ENCODE data around the gene CYB561D1. TPM values are rescaled to one million over a fixed set of nuclear protein-coding genes. Genes with fewer than 3 reads are reported as not detected.

CYB561D1 gene
- total RNA-seq, 1 donor from 2014 or later: 11.1 TPM

DNA sequence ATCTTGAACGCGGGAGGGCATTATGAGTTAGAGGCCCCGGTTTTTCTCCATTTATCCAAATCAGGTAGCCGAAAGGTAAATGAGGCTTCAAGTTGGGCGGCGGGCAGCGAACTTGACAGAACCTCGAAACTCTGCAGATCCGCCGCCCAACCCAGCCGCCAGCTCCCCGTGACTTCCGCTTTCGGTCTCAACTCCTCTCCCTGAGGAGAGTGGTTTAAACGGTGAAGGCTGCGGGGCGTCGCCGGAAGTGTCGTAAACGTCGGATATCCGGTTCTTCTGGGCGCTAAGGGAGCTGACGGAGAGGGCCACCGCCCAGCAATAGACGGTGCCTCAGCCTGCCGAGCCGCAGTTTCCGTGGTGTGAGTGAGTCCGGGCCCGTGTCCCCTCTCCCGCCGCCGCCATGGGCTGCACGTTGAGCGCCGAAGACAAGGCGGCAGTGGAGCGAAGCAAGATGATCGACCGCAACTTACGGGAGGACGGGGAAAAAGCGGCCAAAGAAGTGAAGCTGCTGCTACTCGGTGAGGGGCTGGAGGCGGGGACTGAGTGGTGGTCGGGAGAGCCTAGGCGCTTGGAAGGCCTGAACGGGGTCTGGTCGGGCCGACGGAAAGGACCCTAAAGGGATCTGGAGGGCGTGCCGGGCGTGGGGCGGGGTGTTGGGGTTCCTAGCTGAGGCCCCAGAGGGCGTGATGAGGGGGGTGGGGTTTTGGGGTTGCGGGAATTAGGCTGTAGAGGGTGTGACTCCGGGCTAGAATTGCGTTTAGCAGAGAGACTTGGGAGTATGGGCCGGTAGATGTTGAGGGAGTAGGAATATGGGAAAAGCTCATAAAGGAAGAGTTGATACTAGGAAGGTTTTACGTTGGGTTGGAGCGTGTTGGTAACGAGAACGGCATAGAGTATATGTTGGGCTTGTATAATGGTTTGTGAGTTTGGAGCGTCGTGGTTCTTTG lies 54.7 kb downstream of the CYB561D1 start, which contains the start of gene GNAI3:
Gene GNAI3 (plus strand): TSS at position 295 of the 947 bp plus-strand sequence. CDS start 106 bp downstream, at position 401.
- TF ChIP-seq, protein P1, sequence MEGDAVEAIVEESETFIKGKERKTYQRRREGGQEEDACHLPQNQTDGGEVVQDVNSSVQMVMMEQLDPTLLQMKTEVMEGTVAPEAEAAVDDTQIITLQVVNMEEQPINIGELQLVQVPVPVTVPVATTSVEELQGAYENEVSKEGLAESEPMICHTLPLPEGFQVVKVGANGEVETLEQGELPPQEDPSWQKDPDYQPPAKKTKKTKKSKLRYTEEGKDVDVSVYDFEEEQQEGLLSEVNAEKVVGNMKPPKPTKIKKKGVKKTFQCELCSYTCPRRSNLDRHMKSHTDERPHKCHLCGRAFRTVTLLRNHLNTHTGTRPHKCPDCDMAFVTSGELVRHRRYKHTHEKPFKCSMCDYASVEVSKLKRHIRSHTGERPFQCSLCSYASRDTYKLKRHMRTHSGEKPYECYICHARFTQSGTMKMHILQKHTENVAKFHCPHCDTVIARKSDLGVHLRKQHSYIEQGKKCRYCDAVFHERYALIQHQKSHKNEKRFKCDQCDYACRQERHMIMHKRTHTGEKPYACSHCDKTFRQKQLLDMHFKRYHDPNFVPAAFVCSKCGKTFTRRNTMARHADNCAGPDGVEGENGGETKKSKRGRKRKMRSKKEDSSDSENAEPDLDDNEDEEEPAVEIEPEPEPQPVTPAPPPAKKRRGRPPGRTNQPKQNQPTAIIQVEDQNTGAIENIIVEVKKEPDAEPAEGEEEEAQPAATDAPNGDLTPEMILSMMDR (IDR thresholded peaks at IDR 0.05; ENCODE audit: unreplicated experiment): no peak
- Mint-ChIP-seq H3K27ac (peak within 1 kb of the TSS; percentile 98), H3K36me3 (ENCODE audit: insufficient read depth) (no peaks in the 10 kb centered on the region), H3K4me3 (ENCODE audit: low read depth) (peak within 1 kb of the TSS; percentile 98), H3K4me1 (ENCODE audit: low read depth) (peaks cover 18% of the 10 kb centered on the region), H3K9me3 (ENCODE audit: low read depth) (no peaks in the 10 kb centered on the region), H3K27me3 (peaks cover 8% of the 10 kb centered on the region)
- DNase-seq (ENCODE audit: low spot score, unreplicated experiment): peak; percentile 79

Other genes starting within 250 kb of the CYB561D1 start
- gene CELSR2, start 244.6 kb upstream of the CYB561D1 start, total RNA-seq: 33.7 and 38.7 TPM in 2 replicates
- 26.1 and 29.4 TPM in 2 replicates for gene PSRC1, start 210.9 kb upstream of the CYB561D1 start, total RNA-seq
- 0.29 TPM in 1 of 2 replicates, not detected in the other for gene MYBPHL, start 187.1 kb upstream of the CYB561D1 start, total RNA-seq
- gene SORT1, start 96.2 kb upstream of the CYB561D1 start, total RNA-seq: 110 and 116 TPM in 2 replicates
- gene PSMA5, start 67.6 kb upstream of the CYB561D1 start, total RNA-seq: 71.4 and 81.1 TPM in 2 replicates
- gene SYPL2, start 27.5 kb upstream of the CYB561D1 start, total RNA-seq: 0.95 and 1.1 TPM in 2 replicates
- 17.6 and 19.6 TPM in 2 replicates for gene ATXN7L2, start 10.2 kb upstream of the CYB561D1 start, total RNA-seq
- 7.0 and 7.2 TPM in 2 replicates for gene AMIGO1, start 15.6 kb downstream of the CYB561D1 start, total RNA-seq
- 0.53 TPM in 1 of 2 replicates, not detected in the other for gene GPR61, start 45.8 kb downstream of the CYB561D1 start, total RNA-seq
- 10.0 and 10.3 TPM in 2 replicates for gene GNAI3, start 54.5 kb downstream of the CYB561D1 start, total RNA-seq
- 0.57 TPM in 1 of 2 replicates, not detected in the other for gene GNAT2, start 125.5 kb downstream of the CYB561D1 start, total RNA-seq
- 91.6 and 94.5 TPM in 2 replicates for gene AMPD2, start 125.7 kb downstream of the CYB561D1 start, total RNA-seq
- gene GSTM4, start 162.0 kb downstream of the CYB561D1 start, total RNA-seq: 21.0 and 21.2 TPM in 2 replicates
- gene GSTM2, start 174.0 kb downstream of the CYB561D1 start, total RNA-seq: 76.9 and 79.5 TPM in 2 replicates
- 39.0 and 39.1 TPM in 2 replicates for gene GSTM1, start 193.7 kb downstream of the CYB561D1 start, total RNA-seq
- 2.8 and 2.9 TPM in 2 replicates for gene GSTM5, start 218.2 kb downstream of the CYB561D1 start, total RNA-seq
- 77.8 and 83.1 TPM in 2 replicates for gene GSTM3, start 246.9 kb downstream of the CYB561D1 start, total RNA-seq

Data from progenitor cell of endocrine pancreas (in vitro differentiated cells).